Measurements from ENCODE around the gene SCN4B. TPM values are rescaled to one million over a fixed set of nuclear protein-coding genes. Genes with fewer than 3 reads are reported as not detected.
"Not testable (repeated sequence)": the region's sequence is repeated elsewhere in the genome, so short reads cannot be mapped to it uniquely, and the experiment has no call there.

Gene SCN4B, protein sequence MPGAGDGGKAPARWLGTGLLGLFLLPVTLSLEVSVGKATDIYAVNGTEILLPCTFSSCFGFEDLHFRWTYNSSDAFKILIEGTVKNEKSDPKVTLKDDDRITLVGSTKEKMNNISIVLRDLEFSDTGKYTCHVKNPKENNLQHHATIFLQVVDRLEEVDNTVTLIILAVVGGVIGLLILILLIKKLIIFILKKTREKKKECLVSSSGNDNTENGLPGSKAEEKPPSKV
- not detected for polyA plus RNA-seq (2013, experiment 1 of 2; ENCODE audit: insufficient read length)
- 0.04 TPM for polyA plus RNA-seq (2013, experiment 2 of 2; ENCODE audit: insufficient read length)

DNA sequence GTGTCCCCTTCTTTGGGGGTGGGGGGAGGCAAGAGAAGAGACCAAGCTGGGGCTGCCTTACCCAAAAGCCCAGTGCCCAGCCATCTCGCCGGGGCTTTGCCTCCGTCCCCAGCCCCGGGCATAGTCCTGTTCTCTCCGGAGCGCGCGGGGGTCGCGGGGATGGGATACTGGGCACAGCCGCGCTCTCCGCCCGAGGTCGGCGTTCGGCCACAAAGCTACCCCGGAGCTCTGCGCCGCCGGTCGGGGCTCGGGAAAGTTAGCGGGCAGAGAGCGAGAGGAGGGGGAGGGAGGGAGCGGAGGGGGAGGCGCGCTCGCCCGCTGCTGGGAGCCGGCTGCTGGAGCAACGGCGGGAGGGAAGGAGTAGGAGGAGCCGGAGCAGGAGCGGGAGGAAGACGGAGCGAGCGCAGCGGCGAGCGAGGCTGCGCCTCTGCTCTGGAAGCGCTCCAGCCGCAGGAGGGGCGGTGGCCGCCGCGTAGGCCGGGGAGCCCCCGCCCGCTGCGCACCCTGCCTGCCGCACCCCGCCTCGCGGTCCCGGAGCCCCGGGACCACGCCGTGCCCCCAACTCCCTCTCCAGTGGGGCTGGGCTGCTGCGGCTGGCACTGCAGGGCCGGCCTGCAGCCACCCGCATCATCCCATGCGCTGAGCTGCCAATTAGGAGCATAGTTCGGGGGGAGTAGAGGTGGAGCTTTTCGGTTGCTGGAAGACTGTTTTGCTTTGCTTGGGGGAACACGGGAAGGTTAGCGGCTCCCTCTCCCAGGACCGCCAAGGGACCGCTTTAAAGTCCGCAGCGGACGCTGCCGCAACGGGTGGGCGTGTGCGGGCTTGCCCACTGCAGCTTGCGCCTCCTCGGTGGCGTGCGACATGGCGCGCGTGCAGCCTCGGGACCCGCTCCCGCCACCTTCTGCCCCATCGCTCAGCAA is at the start of gene SCN4B:
SCN4B (minus strand) TSS at position 272 of the 920 bp plus-strand sequence; CDS start at position 122, 150 bp downstream.
- DNase-seq: peak; percentile 57

DNA sequence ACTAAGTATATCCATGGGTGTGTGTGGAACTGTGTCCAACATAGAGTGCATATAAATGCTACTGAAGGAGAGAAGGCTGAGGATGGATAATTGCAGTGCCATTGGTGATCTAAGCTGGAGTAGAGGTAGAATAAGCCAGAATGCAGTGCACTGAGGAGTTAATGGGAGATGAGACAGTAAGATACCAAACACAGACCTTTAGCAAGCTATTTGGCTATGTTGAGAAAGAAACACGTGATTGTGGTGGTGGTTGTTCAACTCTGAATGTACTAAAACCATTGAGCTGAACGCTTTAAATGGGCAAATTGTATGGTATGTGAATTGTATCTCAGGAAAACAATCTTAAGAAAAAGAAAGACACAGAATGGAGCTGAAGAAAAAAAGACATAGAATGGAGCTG is 49.3 kb upstream of the SCN4B start:
- DNase-seq: no peak

DNA sequence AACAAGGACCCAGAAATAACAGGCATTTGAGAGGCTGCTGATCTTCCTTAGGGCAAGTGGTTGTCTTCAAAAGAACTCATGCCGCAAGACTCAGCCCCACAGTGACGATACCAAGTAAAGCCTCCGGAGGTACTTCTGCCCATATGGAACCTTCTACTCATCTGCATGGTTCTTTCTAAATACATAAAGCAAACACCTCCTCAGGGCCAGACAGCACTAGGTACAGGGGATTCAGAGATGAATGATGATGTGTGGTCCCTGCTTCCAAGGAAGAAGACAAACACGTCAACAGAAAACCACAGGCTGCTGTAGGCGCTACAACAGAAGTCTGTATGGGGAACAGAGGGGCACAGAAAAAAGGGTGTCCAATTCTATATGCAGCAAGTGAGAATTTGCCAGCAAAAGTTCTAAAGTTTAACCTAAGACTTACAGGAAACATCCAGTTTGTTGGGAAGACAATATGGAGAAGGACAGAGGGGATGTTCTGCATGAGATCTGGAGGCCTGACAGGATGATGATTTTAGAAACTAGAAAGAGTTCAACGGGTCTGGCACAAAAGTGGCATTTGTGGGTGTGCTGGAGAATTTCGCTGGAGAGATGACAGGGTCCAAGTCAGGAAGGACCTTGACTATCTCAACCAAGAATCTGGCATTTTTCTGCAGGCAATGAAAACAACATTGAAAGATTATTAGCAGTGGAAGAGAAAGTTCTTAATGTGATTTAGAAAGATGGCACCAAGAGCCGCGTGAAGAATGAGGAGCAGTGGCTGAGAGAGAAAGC is 48.5 kb upstream of the SCN4B start:
- DNase-seq: no peak

DNA sequence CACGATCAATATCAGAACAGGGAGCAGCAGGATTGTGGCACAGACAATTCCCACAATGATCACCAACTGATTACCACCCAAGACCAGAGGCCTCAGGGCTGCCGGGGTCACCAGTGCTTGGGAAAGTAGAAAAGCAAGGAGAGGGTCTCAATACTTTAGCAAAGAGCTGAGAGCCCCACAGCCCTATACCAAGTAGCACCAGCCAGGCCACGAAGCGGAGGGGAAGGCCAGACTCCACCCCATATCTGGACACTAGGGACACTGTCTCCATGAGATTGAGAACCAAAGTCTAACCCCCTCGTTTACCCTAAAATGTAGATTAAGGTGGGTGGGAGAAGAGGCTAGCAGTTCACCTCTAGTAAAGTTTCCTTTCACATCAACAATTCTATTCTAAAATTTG is 47.9 kb upstream of the SCN4B start:
- DNase-seq: no peak

DNA sequence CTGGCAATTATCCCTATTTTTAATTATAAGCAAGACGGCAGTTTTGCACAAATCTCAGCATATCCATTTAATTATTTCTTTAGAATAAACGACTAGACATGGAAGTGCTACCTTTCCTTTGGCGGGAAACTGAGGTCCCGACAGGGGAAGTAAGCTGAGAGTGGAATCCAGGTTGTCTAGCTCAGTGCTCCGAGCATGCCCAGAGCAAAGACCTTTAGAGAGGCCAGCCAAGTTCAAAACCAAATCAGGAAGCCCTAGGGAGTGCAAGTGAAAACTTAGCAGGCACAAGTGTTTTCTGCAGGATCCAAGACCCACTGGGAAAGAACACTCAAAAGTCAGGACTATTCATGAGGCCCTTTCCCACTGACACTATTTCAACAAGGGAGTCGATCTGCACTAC is 46.5 kb upstream of the SCN4B start:
- no peak for DNase-seq

DNA sequence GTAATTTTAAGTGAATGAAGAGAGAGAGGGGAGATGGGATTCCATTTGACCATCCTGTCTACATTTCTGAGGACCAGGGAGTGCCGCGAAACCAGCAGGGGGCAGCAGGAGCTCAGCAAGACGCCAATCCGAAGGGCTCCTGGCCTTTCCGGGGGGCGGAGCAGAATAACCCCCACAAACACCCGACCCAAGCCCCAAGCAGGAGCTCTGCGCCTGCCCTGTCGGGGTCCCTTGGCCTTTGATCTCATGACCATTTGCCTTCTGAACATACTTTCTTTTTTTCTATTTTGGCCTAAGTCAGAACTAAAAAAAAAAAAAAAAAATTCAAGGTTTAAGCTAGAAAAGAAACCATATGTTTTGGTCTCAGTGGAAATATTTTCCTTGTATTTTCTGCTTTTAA is 45.7 kb upstream of the SCN4B start:
- peak; percentile 52 for DNase-seq

DNA sequence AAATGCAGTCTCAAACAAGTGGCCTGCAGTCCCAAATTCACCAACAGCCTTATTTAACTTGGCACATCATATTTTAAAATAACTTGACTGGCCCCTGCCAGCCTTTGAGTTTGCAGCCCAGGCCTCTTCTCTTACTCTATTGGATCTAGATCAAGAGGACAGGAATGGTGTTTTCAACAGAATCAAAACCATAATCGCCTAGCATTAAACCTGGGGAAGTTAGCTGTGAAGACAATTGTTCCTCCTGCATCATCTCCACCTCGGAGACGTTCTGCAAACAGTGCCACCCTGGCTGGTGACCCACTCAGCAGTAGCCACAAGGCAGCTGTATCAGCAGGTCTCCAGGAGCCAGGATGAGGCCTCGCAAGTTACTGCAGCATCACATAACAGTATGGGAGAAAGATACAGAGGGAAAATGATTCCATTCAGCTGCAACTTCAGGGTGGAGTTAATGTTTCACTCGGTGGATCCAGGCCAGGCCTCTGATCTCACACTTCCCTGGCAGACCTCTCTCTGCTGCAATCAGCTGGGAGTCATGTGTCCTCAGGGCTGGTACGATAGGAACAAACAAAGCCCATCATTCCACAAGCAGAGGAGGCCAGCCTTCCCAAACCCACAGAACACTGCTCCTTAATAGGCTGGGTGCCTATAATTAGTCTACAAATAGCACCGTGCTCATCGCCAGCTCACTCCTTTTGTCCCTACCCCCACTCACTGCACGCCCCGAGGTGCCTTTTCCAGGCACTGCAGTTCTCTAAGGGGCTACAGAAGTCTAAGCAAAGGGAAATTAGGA is 42.4 kb upstream of the SCN4B start:
- peak; percentile 26 for DNase-seq

DNA sequence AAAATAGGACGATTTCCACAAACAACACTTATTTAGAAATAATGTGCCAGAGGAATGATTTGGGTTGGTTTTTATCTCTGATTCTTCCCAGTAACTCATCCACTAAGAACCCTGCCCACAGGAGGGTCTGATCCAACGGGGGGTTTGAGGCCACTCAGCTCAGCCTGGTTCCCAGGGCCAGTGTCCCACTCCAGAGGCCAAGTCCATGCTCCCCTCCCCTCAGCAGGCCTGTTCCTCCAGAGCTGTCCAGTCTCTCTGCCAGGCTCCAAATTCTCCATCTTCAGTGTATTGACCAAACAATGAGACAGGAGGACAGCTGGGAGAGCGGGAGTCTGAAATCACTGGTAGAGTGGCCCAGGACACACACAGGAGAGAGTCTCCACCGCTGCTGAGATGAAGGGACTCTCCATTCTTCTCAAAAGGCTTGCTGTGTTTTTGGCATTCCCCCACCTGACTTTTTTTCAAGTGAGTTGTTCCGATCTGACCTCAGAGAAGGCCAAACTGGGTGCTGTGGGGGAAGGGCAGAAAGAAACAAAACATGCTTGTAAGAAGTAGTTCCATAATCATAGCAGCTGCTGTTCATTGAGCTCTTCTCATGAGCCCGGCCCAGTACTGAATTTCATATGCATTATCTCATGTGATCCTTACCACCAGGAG is 41.4 kb upstream of the SCN4B start:
- no peak for DNase-seq

DNA sequence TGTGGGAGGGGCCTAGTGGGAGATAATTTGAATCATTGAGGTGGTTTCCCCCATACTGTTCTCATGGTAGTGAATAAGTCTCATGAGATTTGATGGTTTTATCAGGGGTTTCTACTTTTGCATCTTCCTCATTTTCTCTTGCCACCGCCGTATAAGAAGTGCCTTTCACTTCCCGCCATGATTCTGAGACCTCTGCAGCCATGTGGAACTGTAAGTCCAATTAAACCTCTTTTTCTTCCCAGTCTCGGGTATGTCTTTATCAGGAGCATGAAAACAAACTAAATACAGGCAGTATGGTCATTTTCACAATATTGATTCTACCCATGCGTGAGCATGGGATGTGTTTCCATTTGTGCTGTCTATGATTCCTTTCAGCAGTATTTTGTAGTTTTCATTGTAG is 40.2 kb upstream of the SCN4B start:
- not testable (repeated sequence) for DNase-seq

DNA sequence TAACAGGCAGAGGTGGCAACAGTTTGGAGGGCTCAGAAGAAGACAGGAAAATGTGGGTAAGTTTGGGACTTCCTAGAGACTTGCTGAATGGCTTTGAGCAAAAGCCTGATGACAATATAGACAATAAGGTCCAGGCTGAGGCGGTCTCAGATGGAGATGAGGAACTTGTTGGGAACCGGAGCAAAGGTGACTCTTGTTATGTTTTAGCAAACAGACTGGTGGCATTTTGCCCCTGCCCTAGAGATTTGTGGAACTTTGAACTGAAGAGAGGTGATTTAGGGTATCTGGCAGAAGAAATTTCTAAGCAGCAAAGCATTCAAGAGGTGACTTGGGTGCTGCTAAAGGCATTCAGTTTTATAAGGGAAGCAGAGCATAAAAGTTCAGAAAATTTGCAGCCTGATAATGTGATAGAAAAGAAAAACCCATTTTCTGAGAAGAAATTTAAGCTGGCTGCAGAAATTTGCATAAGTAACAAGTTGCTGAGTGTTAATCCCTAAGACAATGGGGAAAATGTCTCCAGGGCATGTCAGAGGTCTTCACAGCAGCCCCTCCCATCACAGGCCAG is 38.4 kb upstream of the SCN4B start:
- not testable (repeated sequence) for DNase-seq

DNA sequence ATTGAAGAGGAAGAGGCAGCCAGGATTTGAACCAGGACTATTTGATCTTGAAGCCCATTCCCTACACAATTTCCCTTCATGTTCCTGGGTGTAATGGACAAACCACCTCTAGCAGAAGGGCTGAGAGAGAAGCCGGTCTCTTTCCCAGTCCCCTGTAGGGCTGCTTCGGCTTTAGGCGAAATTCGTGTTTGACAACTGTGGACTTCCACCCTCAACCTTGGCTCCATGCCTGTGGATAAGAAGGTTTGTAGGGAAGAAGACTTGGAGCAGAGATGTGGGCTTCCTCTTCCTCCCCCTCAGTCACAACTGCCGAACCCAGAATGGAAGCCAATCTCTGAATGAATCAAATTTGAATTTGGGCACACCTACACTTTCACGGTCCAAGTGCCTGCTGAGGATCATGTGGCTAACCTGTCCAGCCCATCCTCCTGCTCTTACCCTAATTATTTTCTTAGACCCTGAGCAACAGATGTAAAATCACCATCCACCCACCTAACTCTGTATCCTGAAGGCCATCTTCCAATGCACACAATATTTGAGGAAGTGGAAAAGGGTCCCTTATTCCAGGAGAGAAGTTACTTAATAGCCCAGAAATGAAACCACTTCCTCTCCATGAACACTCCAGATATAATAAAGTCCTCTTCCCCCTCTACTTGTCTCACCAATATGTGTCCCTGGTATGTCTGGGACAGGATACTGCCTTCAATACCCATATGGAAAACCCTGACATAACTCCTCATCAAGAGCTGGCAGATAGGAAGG is 33.9 kb upstream of the SCN4B start:
- DNase-seq: no peak

DNA sequence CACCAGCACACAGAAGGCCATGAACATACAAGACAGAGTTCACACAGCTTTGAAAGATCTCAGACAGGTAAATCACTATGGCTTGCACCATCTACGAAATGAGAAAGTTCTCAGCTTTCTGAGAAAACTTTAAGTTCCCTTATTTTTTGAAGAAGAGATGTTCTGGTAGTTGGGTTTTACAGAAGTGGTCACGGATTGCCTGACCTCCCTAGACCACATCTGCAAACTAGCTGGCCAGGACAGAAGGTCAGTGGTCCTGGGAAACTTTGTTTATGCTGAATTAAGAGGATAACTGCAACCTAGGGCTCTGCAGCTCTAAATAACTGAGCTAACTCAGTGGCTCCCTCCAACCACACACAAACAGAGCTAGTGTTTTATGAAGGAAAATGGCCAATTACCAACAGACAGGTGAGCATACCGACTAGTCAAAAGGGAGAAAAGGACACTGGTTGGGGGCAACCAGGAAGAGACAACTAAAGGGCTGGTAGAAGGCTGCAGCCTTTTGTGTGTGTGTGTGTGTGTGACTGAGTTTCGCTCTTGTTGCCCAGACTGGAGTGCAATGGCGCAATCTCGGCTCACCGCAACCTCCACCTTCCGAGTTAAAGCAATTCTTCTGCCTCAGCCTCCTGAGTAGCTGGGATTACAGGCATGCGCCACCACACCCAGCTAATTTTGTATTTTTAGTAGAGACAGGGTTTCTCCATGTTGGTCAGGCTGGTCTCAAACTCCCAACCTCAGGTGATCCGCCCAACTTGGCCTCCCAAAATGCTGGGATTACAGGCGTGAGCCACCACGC is 32.4 kb upstream of the SCN4B start:
- no peak for DNase-seq

DNA sequence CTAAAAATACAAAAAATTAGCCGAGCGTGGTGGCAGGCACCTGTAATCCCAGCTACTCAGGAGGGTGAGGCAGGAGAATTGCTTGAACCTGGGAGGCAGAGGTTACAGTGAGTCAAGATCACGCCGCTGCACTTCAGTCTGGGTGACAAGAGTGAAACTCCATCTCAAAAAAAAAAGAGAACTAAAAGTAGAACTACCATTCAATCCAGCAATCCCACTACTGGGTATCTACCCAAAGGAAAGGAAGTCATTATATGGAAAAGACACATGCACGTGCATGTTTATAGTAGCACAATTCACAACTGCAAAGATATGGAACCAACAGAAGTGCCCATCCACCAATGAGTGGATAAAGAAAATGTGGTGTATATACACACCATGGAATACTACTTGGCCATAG is 31.1 kb upstream of the SCN4B start:
- not testable (repeated sequence) for DNase-seq

DNA sequence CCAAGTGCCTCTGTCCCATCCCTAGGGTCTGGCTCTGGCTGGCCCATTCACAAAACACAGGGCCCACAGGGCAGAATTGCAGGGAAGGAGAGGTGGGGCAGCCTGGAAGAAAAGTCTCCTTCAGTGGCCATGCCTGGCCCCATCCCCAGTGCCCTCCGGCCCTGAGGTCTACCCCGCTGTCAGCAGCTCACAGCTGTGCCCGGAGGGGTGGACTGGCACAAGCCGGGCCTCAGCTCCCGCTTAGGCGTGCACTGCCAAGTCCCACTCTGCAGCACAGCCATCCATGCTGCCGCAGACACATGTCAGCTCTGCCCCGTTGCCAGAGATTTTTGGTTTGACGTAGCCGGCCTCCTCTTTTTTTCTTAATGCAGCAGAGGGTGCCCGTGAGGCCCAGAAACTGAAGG is 27.7 kb upstream of the SCN4B start:
- DNase-seq: peak; percentile 48

DNA sequence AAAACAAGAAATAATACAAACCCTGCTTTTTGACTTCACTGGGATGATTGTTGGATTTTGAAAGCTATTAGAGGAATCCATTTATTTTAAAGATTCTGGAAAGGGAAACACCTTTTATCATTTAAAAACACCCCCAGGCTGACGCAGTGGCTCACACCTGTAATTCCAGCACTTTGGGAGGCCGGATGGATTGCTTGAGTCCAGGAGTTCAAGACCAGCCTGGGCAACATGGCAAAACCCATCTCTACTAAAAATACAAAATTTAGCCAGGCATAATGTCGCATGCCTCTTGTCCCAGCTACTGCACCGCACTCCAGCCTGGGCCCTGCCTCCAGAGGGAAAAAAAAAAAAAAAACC is 24.1 kb upstream of the SCN4B start:
- DNase-seq: no peak

DNA sequence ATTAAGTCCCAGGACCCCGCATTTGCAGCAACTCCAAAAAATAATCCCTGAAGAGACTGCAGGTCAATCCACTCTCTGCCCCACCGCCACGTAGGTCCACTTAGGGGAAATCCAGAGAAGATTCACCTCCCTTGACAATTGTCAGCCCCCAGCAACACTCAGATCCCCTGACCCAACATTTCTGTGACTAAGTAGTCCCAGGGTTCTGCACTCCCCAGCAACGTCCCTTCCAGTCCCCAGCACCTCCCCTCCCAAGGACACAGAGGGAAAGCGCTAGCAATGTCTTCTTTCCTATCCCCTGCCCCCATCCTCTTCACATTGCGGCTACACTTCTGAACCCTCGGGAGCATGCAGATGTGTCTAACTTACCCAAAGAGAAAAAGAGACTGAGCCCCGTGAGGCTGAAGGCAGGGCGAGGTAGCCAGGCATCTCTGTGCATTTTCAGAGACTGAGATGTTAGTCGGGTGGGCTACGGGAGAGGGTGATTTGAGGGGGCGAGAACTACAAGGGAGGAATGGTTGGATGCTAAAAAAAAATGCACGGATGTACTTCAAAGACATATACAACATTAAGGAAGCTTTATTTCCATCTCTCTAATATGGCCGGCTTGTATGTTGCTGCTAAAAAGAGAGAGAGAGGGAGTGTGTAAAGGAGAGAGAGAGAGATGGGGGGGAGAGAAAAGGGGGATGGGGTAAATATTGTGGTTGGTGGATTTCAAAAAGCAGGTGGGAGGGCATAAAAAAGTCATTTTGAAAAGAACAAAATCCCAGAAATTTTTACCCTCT is 23.6 kb upstream of the SCN4B start, which contains the start of gene SCN2B:
SCN2B (minus strand) TSS at position 647 of the 785 bp plus-strand sequence; CDS start at position 439, 208 bp downstream.
- DNase-seq: no peak

DNA sequence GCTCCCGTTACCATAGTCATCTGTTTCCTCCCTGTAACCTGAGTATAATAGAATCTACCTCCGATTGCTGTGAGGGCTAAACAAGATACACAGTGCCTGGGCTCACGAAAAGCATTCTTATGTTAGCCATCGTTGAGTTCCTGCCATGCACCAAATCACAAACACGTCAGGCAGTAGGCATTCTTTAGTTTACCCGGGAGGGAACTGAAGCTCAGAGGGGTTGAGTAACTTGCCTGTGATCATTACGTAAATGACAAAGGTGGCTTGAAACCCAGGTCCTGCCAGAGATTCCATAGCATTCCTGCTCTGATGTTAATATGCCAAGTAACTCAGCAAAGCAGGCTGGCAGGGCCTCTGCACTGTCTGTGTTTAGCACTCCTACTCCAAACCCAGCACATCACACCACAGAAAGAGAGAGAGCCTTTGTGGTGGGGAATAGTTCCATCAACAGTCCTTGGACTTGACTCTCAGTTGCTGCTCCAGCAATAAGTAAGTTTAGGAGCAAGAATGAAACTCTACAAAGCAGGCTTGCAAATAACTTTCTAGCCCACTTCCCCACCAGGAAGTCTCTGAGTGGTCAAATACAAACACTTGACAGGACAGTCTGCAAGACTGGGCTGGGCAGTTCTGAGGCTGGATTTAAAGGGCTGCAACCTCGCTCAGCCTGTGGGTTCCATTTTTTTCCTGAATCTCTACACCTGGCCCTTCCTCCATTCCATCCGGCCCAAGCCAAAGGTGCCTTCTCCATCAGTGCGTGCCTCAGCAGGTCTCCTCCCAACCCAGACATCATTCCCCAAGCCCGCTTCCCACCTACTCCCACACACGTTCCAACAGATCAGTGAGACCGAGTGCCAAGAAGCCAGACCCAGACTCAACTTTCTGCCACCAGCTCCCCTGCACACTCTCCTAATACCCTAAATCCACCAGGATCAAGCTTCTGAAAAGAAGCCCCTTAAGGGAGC is 22.7 kb upstream of the SCN4B start:
- peak; percentile 21 for DNase-seq
